A172 (cell line): ENCODE data around the gene STRN3. TPM values are rescaled to one million over a fixed set of nuclear protein-coding genes. Genes with fewer than 3 reads are reported as not detected.

ENCODE experiments used
- DNase-seq: peaks from one replicate; pipeline ENCODE4 v3.0.0-alpha.2; 2015; ENCODE audit warnings: low spot score
- total RNA-seq: library from RNA; depleted of rRNA; stranded (reverse); fragments of >200 nt; shearing (Covaris generic); gene quantifications from 2 replicates; pipeline ENCODE4 v1.2.3, GENCODE V29; 2014; rRNA removed

STRN3 gene
- total RNA-seq, 1 experiment from 2014 or later, result 34.0 TPM

GRCh38 chr14:30873308-30874119 is 152.7 kb downstream of the STRN3 start:
- DNase-seq, result no peak

DNA sequence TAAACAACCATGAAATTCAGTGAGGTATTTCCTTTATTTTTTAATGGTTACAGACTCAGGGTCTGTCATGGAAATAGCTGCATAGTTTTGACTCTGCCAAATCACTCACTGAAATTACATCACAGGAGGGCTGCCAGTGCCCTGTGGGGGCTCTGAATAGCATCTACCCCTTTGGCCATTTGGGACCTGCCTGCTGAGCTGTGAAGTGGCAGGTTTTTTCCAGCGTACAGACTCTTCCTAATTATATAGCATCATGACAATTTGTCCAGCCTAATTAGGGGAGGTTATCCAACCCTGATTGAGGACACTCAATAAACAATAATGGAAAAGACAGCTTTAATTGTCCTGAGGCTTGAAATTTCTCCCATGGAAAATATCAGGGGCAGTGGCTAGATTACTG is 153.6 kb downstream of the STRN3 start:
- DNase-seq, result no peak

GRCh38 chr14:30869551-30870155 is 156.5 kb downstream of the STRN3 start:
- DNase-seq, result no peak

DNA sequence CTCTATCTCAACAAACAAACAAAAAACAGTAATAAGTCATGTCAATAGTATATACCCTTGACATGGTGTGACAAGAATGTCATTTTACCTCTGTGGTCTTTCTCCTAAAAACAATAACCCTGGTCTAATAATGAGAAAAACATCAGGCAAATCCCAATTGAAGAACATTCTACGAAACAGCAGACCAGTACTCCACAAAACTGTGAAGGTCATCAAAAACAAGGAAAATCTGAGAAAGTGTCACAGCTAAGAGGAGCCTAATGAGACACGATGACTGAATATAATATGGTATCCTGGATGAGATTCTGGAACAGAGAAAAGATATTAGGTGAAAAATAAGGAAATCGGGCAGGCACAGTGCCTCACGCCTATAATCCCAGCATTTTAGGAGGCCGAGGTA is 157.4 kb downstream of the STRN3 start:
- no peak for DNase-seq

DNA sequence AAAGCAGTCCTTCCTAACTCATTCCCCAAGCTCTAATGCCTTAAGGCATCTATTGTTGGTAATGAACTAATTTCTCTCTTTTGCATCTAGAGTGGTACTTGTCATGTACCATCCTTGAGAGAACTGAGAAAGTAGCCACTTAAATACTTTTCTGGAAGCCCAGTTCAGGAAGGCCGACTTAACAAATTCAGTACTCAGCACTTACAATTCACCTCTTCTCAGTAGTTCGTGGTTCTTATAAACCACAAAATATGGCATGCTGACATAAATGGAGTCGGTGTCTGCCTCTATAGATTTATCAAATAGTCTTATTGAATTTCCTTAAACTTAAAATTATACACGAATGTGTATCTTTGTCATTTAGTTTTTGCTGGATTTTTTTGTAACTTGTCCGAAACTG is 161.2 kb downstream of the STRN3 start:
- DNase-seq, result no peak

DNA sequence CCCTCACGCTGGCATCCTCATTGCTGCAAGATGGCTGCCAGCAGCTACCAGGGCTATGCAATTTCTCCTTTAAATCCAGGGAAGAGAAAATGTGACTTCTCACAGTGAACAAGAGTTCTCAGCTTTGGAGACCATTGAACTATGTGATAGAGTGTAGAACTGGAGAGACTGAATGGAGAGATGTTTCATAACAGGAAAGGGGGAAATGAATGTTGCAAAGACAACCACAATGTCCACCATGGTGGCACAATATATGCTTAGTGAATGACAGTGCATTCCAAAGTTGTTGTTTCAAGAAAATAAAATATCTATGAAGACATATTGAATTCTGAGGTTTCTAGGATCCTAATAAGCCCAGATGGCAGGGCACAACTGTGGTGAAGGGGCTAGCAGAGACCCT is 165.0 kb downstream of the STRN3 start:
- no peak for DNase-seq

- DNase-seq, result no peak
Measured at GRCh38 chr14:30855345-30856037, 170.7 kb downstream of the STRN3 start.

GRCh38 chr14:30854492-30854891 is 171.7 kb downstream of the STRN3 start:
- DNase-seq, result no peak

DNA sequence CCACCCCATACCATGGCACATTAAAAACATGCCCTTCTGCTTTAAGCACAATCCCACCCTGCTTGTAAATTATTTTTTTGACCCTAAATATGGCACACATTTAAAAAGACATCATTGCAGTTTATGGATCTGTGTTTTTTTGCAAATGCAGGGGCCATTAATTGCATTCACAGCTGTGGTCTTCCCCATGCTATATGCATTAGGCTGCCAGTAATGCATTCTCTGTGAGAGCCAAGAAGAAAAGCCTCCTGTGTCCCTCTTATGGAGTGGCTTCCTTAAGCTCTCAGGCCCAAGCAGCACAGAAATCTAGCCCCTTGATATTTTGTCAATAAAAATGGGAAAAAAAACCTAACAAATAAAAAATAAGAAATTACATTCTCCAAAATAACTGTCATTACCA is 172.2 kb downstream of the STRN3 start:
- DNase-seq, result no peak

- no peak for DNase-seq
Measured at GRCh38 chr14:30849983-30850382, 176.2 kb downstream of the STRN3 start.

DNA sequence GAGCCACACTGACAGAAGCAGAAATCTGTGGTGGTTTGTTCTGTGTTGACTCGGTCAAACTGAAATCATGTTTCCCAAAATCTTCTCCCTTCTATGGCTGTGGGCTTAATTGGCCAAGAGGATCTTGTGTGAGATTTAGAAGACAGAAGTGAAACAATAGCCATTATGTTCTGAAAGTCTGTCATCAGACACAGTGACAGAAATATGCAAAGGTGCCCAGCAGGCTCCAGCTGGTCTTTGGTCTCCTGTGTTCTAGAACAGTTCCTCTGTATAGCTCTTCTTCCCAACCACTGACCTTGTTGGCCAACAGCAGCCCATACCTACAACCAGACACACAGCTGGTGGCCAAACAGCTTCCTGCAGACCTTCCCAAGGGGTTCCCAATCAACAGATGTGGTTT is 176.8 kb downstream of the STRN3 start:
- DNase-seq, result no peak

- DNase-seq, result no peak
Measured at GRCh38 chr14:30848449-30849240, 177.5 kb downstream of the STRN3 start.

Other genes with a start within 250 kb of the STRN3 start
- gene COCH, start 151.8 kb downstream of the STRN3 start, total RNA-seq, result 4.1 and 4.8 TPM in 2 replicates
- 9.1 TPM in 2 replicates for gene AP4S1, start 730 bp downstream of the STRN3 start, total RNA-seq
- 74.3 and 99.6 TPM in 2 replicates for gene HECTD1, start 181.4 kb upstream of the STRN3 start, total RNA-seq